ENCODE data around the gene C19orf18.

Gene C19orf18

DNA sequence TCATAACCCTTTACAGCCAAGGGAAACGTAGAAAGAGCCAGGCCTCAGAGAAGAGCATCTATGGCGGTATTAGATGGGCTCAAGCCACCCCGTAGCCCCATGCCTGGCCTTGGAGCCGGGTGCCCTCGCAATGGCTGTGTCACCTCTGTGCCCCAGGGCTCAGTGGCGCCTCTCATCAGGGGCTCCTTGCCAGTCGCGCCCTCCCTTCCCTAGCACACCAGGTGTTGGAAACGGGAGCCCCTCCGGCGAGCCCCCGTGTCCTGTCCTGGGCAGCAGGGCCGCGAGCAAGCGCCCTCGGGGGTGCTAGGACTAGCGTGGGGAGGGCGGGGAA is 27.3 kb downstream of the C19orf18 start:
- no peak for DNase-seq

DNA sequence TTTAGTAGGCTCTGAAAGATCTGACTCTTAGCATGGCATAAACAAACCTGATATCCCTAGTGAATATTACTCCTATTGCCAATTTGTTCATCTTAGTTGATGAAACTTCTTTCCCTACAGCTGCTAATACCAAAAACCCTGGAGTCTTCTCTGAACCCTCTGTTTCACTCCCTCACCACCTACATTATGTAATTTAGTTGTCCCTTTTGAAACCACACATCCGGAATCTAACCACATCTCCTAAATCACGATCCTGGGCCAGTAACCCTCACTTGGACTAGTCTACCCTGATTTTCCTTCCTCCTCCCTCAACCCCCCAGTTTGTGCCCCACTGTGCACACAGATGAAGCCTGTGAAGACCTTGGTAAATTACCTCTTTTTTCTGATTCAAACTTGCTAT is 28.0 kb downstream of the C19orf18 start:
- no peak for DNase-seq

DNA sequence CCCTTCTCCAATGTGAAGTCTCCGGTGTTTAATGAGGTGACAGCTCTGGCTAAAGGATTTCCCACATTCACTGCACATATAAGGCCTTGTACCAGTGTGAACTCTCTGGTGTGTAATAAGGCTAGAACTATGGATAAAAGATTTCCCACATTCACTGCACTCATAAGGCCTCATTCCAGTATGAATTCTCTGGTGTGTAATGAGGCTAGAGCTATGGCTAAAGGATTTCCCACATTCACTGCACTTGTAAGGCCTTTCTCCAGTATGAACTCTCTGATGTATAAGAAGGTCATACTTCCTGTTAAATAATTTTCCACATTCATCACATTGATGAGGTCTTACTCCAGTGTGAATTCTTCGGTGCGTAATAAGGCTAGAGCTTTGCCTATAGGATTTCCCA is 32.7 kb downstream of the C19orf18 start:
- DNase-seq, result no peak

DNA sequence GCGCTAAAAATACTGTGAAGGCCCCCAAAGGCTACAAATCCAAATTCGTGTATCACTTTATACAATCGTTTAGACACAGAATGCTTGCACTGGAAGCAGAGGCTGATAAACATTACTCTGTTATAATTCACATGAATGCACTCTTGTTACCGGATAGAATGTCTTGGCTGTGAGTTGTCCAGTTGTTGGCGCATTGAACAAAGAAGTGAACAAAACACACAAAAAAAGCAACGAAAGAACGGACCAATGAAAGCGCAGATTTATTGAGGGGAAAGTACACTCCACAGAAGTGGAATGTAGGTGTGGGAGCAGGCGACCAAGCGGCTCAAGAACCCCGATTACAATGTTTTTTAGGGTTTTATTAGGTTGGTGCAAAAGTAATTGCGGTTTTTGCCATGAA is 38.6 kb downstream of the C19orf18 start:
- no peak for DNase-seq

DNA sequence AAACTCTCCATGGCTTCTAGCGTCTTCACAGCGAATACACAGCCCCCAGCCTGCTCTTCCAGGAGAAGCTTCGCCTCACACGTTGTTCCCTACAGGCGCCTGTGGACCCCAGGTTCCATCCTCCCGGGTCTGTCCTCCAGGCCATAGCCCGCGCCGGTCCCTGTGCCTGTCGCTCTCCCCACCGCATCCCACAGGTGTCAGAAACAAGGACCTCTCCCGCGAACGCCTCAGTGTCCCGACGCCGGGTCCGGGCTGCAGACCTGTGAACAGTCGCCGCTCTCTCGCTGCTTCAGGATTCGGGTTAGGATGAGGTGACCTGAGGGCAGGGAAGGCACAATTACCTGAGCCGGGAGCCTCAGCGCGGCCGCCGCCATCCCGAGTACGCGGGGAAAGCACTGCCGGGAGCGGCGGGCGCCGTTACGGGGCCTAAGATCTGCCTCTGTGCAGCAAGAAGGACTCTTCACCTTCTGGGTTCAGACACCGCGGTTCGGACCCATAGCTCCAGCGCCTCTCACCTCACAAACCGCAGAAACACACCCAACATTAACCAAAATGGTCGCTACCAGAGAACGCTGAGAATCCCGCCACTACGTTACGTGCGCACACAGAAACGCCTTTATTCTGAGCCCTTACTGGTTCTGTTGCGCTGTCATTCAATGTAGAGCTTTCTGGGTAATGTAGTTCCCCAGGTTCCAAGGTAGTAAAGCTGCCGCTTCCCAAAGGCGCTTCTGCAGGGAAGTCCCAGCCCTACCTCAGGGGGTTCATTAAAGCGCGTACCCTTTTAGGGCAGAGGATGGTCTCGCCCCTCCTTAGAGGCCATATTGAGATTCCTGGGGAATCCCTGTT is 39.3 kb downstream of the C19orf18 start, which contains the start of gene ZNF418:
Gene ZNF418, minus strand, starts transcription at position 583 of the 846 bp plus-strand sequence. CDS start 1,580 bp downstream, outside the sequence.
- no peak for DNase-seq

DNA sequence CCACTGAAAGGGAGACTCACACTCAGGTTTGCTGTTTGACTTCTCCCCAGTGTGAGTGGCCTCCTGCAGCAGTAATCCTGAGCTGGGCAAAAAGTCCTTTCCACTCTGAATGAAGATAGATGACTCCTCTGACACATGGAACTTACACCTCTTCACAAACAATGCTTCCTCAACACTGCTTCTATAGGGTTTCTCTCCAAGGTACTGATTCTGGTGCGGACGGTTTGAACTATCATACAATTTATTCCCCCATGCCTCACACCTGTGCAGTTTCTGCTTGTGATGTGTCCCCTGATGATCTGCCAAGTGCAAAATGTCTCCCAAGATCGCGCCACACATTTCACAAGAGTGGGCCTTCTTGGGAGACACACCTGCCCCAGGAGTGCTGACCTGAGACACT is 46.7 kb downstream of the C19orf18 start:
- no peak for DNase-seq

DNA sequence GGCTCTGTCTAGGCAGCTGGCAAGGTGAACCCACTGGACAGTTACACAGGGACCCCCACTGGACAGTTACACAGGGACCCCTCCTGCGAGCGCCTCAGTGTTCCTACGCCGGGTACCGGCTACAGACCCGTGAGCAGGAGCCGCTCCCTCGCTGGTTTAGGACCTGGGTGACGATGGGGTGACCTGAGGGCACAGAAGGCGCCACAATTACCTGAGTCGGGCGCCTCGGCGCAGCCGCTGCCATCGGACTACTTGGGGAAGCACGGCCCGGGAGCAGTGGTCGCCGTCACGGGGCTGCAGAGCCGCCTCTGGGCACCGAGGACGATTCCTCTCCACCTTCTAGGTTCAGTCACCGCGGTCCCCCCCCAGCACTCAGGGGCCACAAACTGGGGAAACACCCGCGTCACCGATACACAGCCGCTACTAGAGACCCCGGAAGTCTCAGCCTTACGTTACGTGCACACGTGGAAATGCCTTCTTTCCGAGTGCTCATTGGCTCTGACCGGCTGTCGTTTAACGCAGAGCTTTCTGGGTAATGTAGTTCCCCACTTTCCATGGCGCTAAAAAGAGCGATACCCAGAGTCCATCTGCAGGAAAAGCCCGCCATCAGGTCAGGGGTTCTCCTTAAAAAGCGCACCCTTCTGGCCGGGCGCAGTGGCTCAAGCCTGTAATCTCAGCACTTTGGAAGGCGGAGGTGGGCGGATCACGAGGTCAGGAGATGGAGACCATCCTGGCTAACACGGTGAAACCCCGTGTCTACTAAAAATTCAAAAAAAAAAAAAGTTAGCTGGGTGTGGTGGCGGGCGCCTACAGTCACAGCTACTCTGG is 58.0 kb downstream of the C19orf18 start, which contains the start of gene ZNF417:
Gene ZNF417, minus strand, starts transcription at position 425 of the 828 bp plus-strand sequence. Its CDS starts 181 bp downstream, at position 244.
- DNase-seq, result peak; percentile 96

DNA sequence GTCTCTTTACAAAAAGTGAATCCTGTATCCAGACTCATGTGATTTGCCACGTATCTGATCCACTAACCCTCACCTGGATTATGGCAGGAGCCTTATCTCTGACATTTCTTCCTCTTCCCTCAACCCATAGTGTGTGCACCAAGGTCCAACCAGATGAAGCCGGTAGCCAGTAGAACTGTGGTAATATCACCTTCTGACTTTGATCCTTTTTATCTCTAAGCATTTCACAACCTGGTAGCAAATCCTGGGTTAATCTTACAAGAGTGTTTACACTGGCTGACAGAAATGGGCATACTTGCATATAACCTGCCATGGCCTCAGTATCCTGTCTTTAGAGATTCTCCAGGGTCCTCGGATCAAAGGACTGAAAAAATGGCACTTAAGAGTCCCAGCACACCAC is 59.8 kb downstream of the C19orf18 start:
- no peak for DNase-seq
